B cell (primary cell): Measurements from ENCODE around the gene INPP4A. TPM values are rescaled to one million over a fixed set of nuclear protein-coding genes. Genes with fewer than 3 reads are reported as not detected.

Experiments
- ATAC-seq: fragments of 200-7000 bp; cut with Tn5 transposase; one replicate; pipeline ENCODE4 v1.10.0; 2021; ENCODE audit warnings: low read depth, mild to moderate bottlenecking, moderate number of reproducible peaks, moderate library complexity
- CTCF ChIA-PET: fragments of 350-600 bp; sonication (Branson Sonifier 250); formaldehyde crosslinking; loops from one replicate; lab custom pipeline; 2021; ENCODE audit warnings: antibody characterized with exemption, inconsistent platforms; lab: Charles Lee
- POLR2A ChIA-PET: fragments of 350-600 bp; sonication (Branson Sonifier 250); formaldehyde crosslinking; loops from one replicate; lab custom pipeline; 2021; ENCODE audit warnings: antibody characterized with exemption; lab: Charles Lee
- DNase-seq: peaks from one replicate; pipeline ENCODE4 v3.0.0; 2013
- H2AFZ ChIP-seq: 2 replicates; pipeline ENCODE4 v1.6.1; 2012; ENCODE audit warnings: mild to moderate bottlenecking, low read depth, low read length; ENCODE audit not compliant: insufficient read depth, poor library complexity, severe bottlenecking
- H3K27ac ChIP-seq, 2 donors: 1 replicate in 1 of 2; 2 replicates in 1 of 2; pipeline ENCODE4 v1.5.1; 2012 to 2013; ENCODE audit warnings: low read length in 2 of 2, mild to moderate bottlenecking in 2 of 2, moderate library complexity in 1 of 2
- H3K27me3 ChIP-seq, 4 experiments: fragments of 200-600 bp in 1 of 4; sonication (generic) in 1 of 4; replicated peaks in 1 of 4; 1 replicate in 2 of 4; 2 replicates in 2 of 4; pipeline versions ENCODE4 v1.6.1 to v1.7.0; 2013 to 2016; ENCODE audit warnings: low read length in 3 of 4, mild to moderate bottlenecking in 2 of 4, mixed read lengths in 1 of 4, moderate library complexity in 1 of 4; ENCODE audit not compliant: insufficient read depth in 4 of 4, control insufficient read depth in 3 of 4; ENCODE audit errors: control extremely low read depth in 1 of 4
- H3K36me3 ChIP-seq, 2 experiments: replicated peaks in 1 of 2; 1 replicate in 1 of 2; 2 replicates in 1 of 2; pipeline versions ENCODE4 v1.6.1 to v1.7.1; 2013; ENCODE audit warnings: low read length in 1 of 2; ENCODE audit not compliant: insufficient read depth in 2 of 2, control insufficient read depth in 1 of 2; ENCODE audit errors: control extremely low read depth in 1 of 2, extremely low read depth in 1 of 2
- H3K4me1 ChIP-seq, 2 donors: fragments of 200-600 bp in 1 of 2; sonication (generic) in 1 of 2; 1 replicate in 1 of 2; 2 replicates in 1 of 2; pipeline versions ENCODE4 v1.5.1 to v1.6.1; 2013 to 2017; ENCODE audit warnings: low read length in 2 of 2; ENCODE audit not compliant: control insufficient read depth in 2 of 2, insufficient read depth in 2 of 2
- H3K4me2 ChIP-seq: replicated peaks from 2 replicates; pipeline ENCODE3; 2012; ENCODE audit warnings: mild to moderate bottlenecking, low read depth, low read length; ENCODE audit not compliant: poor library complexity, severe bottlenecking
- H3K4me3 ChIP-seq, 5 experiments: fragments of 200-600 bp in 1 of 5; sonication (generic) in 1 of 5; 1 replicate in 3 of 5; 2 replicates in 2 of 5; pipeline versions ENCODE4 v1.5.1 to v1.7.0; 2011 to 2016; ENCODE audit warnings: low read length in 4 of 5, mild to moderate bottlenecking in 4 of 5, low read depth in 2 of 5, control low read depth in 1 of 5, moderate library complexity in 1 of 5; ENCODE audit not compliant: insufficient read depth in 1 of 5; ENCODE audit errors: control extremely low read depth in 1 of 5, extremely low read depth in 1 of 5
- H3K79me2 ChIP-seq: fragments of 200-600 bp; sonication (generic); one replicate; pipeline ENCODE4 v1.6.0; 2016; ENCODE audit warnings: low read length; ENCODE audit not compliant: control insufficient read depth, insufficient read depth
- H3K9ac ChIP-seq: fragments of 200-600 bp; sonication (generic); 2 replicates; pipeline ENCODE4 v1.6.1; 2017; ENCODE audit warnings: mild to moderate bottlenecking, low read length, moderate library complexity
- H3K9me3 ChIP-seq, 3 donors: one replicate each; pipeline versions ENCODE4 v1.6.1 to v1.7.1; 2013; ENCODE audit warnings: low read length in 2 of 3; ENCODE audit not compliant: control insufficient read depth in 2 of 3, insufficient read depth in 1 of 3; ENCODE audit errors: control extremely low read depth in 1 of 3
- H4K20me1 ChIP-seq: 2 replicates; pipeline ENCODE4 v1.6.0; 2012; ENCODE audit warnings: mild to moderate bottlenecking, low read length; ENCODE audit not compliant: insufficient read depth, control insufficient read depth, poor library complexity, severe bottlenecking
- H3K27ac Mint-ChIP-seq: one replicate; pipeline ENCODE4 v1.8.0; 2021; ENCODE audit warnings: mixed read lengths
- H3K27me3 Mint-ChIP-seq: one replicate; pipeline ENCODE4 v1.8.0; 2021; ENCODE audit warnings: mixed read lengths
- H3K4me1 Mint-ChIP-seq: one replicate; pipeline ENCODE4 v1.8.0; 2021; ENCODE audit warnings: mixed read lengths
- H3K4me3 Mint-ChIP-seq: one replicate; pipeline ENCODE4 v1.8.0; 2021; ENCODE audit warnings: mixed read lengths
- H3K9me3 Mint-ChIP-seq: one replicate; pipeline ENCODE4 v1.8.0; 2022; ENCODE audit warnings: mixed read lengths; ENCODE audit not compliant: insufficient read depth
- CTCF ChIP-seq: fragments of 200-600 bp; IDR thresholded peaks from one replicate; pipeline ENCODE4 v1.8.0; 2022; ENCODE audit warnings: antibody characterized with exemption, mild to moderate bottlenecking
- EZH2 ChIP-seq: IDR thresholded peaks from 2 replicates; pipeline ENCODE4 v1.6.1; 2012; ENCODE audit warnings: borderline replicate concordance, low read depth, mild to moderate bottlenecking, moderate library complexity, low read length; ENCODE audit not compliant: insufficient read depth, poor library complexity, severe bottlenecking
- WGBS: methylation state at CpG from one replicate; pipeline ENCODE4 v1.1.5; 2013; ENCODE audit warnings: missing lambda C conversion rate; ENCODE audit not compliant: insufficient coverage; 5-methylcytosine and 5-hydroxymethylcytosine counted together
- intact Hi-C: fragments of 100-400 bp; cut with micrococcal nuclease; formaldehyde crosslinking; loops from one replicate; pipeline ENCODE4 v1.10.0; 2022
- polyA plus RNA-seq: library from polyadenylated mRNA; depleted of rRNA; stranded (reverse); fragments of >200 nt; gene quantifications from 2 replicates; pipeline ENCODE4 v1.2.3, GENCODE V29; 2012
- total RNA-seq, 2 donors: library from RNA; stranded (reverse); fragments of 120-200 nt in 1 of 2; gene quantifications; 1 replicate in 1 of 2; 2 replicates in 1 of 2; pipeline versions ENCODE4 v1.2.3 to v1.2.4, GENCODE V29; 2013 to 2022

The INPP4A gene
- total and polyA plus RNA-seq, 2 donors (not counting 1 experiment from before 2014, with no cell fraction given), result 10.7 to 22.5 TPM

GRCh38 chr2:98583276-98583675 lies 138.6 kb downstream of the INPP4A start:
- Histone ChIP-seq H2AFZ (no peak overlapping the region), H3K9me3 (no peaks in the 10 kb centered on the region), H3K79me2 (no peaks in the 10 kb centered on the region), H3K4me1 (peaks cover 6 to 10% of the 10 kb centered on the region in 2 donors), H3K36me3 (peaks cover 0 to 22% of the 10 kb centered on the region in 2 experiments), H3K4me3 (no peak overlapping the region), H3K4me2 (no peak overlapping the region), H4K20me1 (no peaks in the 10 kb centered on the region), H3K27ac (no peak overlapping the region), H3K9ac (no peak overlapping the region), H3K27me3 (no peaks in the 10 kb centered on the region)
- Mint-ChIP-seq H3K4me3 (no peak overlapping the region), H3K4me1 (peaks cover 10% of the 10 kb centered on the region), H3K9me3 (no peaks in the 10 kb centered on the region), H3K27ac (no peak overlapping the region), H3K27me3 (no peaks in the 10 kb centered on the region)
- POLR2A ChIA-PET, result no interaction called here
- CTCF ChIA-PET, result interaction anchor here (1.5 kb wide), 1 partner anchor 10 kb away, joined by 4 read pairs; no protein-coding TSS in a partner anchor
- ATAC-seq (no peak), DNase-seq (no peak)
- WGBS, result 97% methylated on average over 5 of the region's 7 CpGs
- intact Hi-C loops, result no loop called here
- TF ChIP-seq EZH2, result no peak
- TF ChIP-seq CTCF, result no peak

DNA sequence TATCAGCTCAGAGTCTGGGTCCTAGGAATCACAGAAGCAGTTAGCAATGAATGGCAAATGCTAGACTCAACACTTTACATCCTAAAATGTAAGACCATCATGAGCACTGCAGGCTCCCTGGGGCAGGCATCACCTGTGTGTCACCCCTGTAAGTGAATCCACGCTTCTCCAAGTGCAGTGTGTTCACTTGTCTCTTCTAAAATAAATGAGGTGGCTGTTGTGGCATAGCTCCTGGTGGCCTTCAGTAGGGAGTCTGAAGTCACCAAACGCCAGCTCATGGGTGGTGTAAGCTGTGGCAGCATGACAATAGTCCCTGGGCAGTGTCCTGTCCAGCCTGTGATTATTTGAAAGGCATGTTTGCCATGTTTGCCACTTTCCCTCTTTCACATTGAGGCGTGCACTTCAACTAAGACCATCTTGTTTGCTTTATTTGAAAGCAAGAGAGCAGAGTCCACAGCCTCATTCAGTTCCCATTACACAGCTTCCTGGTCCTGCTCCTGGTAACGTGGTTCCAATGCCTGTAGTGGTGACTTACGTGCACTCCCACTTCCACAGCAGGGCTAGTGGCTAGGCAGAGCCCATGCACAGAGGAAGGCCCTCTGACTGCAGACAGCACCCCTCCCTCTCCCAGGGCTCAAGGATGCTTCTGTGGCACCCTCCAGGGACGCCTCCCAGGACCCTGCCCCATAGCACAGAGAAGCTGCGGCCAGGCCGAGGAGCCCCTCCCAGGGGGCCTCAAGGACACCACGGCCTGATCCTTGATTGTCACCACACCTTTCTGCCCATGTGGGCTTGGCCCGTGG lies 139.4 kb downstream of the INPP4A start:
- 96% methylated on average over 10 of the region's 10 CpGs for WGBS
- H3K4me2 ChIP-seq, result no peak overlapping the region
- POLR2A ChIA-PET, result no interaction called here

More for the DNA sequence above, 139.4 kb downstream of the INPP4A start:
- DNase-seq, result no peak
- Mint-ChIP-seq H3K27ac (no peak overlapping the region), H3K4me3 (no peak overlapping the region), H3K27me3 (no peaks in the 10 kb centered on the region), H3K9me3 (no peaks in the 10 kb centered on the region), H3K4me1 (peaks cover 10% of the 10 kb centered on the region)
- Histone ChIP-seq H3K79me2 (no peaks in the 10 kb centered on the region), H3K9ac (no peak overlapping the region), H3K4me3 (no peak overlapping the region), H3K4me1 (peaks cover 6 to 10% of the 10 kb centered on the region in 2 donors), H4K20me1 (no peaks in the 10 kb centered on the region), H2AFZ (no peak overlapping the region), H3K27me3 (no peaks in the 10 kb centered on the region), H3K36me3 (peaks cover 0 to 20% of the 10 kb centered on the region in 2 experiments), H3K27ac (no peak overlapping the region), H3K9me3 (no peaks in the 10 kb centered on the region)
- no peak for ATAC-seq
- intact Hi-C loops, result no loop called here
- TF ChIP-seq EZH2 (no peak), CTCF (no peak)
- CTCF ChIA-PET, result interaction anchor here (1.5 kb wide), 1 partner anchor 11 kb away, joined by 4 read pairs; no protein-coding TSS in a partner anchor
